GM18858 (cell line): ENCODE results near the gene STAC.
A peak's percentile ranks its signal among the peaks of the same experiment; 100 is the strongest.

Source experiments
- ATAC-seq: cut with Tn5 transposase; IDR thresholded peaks from one replicate; pipeline ENCODE4 v1.9.1; 2021; ENCODE audit not compliant: unreplicated experiment

Gene STAC

DNA sequence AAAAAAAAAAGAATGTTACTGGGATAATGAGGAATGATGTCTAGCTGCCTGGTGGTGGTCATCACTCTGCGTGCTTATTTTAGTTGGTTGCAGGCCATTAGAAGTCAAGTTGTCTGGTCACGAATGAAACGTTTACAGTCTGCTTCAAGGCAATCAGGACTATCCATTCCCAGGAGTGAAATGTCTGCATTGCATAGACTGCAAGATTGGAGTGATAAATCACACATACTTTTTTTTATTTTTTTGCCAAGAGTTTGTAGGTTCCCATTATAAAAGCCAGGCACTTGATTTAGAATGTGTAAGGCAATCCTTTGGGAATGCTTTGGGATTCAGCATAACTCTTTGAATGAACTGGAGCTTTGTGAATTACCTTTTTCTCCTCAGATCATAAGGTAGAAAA is 132.3 kb downstream of the STAC start:
- no peak for ATAC-seq

DNA sequence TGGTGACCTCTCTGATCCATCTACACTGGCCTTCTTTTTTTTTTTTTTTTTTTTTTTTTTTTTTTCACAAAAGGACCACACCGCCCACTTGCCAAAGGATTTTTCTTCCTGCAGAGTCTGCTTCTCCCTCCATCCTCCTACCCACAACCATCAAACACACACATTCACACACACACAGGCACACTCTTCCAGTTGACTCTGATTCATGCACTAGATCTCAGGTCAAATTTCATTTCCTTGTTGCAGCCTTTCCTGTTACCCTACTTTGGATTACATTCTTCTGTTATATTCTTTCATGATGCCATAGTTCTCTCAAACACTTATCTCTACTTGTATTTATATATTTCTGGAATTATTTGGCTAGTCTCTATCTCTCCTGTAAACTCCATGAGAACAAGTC is 133.9 kb downstream of the STAC start:
- no peak for ATAC-seq

DNA sequence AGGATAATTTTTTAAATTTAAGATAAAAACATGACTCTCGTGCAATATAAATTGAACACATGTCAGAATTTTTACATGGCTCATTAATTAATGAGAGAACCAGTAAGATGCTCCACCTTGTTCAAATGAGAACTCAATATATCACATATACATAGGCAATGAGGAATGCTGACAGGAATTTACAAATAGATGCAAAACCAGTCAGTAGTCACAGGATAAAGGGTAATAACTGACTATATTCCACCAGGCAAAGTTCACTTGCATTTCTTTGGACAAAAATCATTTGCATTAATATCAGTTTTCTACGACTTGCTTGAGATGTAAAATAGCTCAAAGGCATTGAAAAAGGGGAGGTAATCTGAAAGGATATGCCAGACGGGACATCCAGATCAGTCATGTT is 139.4 kb downstream of the STAC start:
- ATAC-seq = no peak

DNA sequence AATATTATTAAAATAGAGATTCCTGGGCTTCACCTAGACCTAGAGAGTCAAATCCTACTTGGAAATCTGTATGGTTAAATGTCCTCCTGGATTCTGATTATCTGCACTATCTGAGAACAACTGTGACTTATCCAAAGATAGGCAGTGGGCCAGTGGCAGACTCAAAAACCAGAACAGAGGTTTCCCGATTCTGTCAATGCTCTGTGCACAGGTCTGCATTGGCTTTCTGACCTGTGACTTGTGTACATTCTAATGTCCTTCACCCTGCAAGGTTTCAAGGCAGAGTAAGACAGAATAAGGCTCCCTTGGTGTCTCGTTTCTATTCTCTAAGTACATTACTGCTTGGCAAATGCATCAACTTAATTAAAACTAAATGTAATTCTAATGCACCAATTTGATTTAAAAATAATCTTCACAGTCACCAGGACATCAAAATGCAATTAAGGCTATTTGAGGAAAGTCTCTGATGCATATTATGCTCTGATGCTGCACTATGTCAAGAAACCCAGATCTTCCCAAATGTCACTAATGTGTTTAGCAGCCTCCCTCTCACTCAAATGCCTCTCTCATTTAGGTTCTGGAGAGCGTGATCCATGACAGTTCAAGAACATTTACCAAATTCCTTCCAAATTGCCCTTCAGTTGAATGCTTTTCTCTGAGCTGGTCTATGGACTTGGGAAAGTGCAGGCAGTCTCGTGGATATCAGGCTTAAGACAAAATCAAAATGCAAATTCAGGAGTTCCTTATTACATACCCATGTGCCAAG is 140.1 kb downstream of the STAC start:
- no peak for ATAC-seq

GRCh38 chr3:36521007-36521379 is 140.7 kb downstream of the STAC start:
- ATAC-seq = no peak

DNA sequence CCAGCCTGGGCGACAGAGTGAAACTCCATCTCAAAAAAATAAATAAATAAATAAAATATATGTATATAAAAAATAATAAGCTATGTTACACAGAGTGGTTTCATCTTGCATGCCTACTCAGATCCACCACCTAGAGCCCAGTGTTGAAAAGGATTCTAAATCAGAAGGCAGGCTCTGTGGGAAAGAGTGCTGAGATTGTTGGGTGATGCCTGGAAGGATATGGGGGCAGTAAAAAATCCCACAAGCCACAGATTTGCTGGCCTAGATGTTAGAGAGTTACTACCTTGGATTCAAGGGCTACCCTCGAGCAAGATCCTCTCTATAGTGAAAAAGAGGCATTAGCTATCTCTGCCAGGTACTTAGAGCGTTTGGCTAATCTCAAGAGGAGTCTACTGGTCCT is 144.3 kb downstream of the STAC start:
- no peak for ATAC-seq

DNA sequence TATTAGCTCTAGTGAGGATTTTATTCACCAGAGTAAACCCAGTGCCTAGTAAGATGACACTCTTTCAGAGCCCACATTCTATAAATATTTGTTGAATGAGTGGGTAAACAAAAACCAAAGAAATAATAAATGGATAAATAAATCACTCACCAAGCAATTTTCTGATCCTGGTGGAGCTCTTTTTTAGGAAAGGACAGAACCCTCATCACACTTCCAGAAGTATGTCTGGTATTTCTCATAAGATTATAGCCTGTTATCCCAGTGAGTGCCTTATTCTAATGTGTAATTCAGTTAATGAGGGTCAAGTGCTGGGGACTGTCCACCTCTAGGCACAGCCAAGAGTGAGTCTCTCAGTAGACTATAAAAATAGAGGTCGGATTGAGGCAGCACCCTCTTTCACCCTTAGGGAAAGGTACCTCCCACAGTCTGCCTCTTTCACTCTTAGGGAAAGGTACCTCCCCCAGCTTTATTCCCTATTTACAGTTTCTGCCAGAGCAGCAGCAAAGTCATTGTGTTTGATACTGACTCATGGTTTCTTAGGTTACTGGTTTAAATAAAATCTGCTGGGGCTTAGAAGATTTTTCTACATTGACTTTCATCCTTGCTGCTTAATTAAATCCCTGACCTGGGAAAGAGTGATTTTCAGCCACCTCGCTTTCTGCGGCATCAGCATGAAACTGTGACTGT is 145.0 kb downstream of the STAC start:
- ATAC-seq = no peak

- ATAC-seq = no peak
These were observed 157.9 kb downstream of the STAC start for GRCh38 chr3:36538136-36538749.

DNA sequence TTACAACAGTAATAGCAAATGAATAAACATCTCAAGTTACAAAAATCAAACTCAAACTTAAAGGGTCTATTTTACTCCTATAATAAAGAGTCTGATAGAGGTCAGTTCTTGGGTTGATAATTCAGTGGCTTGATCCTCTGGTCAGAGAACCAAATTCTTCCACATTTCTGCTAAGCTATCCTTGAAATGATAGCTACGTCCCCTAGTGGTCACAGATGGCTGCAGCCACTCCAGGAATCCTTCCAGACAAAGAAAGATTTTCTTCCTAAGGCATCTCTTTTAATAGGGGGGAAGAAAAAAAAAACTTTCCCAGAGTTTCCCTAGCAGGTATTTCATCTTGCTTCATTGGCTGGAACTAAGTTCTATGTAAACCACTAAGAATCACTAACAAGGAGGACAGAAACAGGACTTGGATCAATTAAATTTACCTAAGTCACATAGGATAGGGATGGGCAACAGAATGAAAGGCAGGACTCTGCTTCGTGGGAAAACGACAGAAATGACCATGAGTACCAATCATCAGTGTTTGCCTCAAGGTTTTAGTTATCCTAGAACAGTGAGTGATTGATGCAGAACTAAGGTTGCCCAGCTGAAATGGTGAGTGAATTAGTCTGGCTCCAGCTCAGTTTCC is 160.7 kb downstream of the STAC start:
- no peak for ATAC-seq

- ATAC-seq = no peak
These were observed 161.9 kb downstream of the STAC start for GRCh38 chr3:36542186-36542585.

DNA sequence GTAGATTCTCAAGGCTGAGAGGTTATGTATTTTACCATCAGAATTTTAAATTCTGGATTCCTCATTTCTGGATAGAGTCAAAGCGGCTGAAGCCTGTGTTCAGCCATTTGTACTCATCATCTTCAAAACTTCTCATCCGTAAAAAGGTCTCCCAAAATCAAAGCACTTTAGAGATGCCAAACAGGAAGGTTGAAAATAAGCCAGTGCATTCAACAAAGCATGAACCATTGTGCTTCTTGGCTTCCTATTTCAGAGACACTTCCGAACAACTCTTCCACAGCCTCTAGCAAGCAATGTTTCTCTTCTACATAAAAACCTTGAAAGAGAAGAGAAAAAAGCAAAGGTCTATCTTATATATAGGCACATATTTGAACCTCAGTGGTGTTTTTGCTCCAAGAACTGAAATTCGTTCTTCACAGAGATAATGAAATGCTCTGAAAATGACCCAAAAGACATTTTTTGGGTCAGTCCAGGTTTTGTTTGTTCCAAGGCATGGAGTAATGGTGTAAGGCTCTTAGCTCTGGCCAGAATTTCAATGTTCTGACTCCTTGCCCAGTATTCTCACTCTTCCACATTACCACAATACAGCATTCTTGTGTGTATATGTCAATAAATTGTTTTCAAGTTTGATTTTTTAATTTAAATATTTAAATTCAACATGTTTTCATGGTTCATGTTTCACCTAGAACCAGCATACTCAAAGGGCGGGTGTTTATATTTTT is 163.1 kb downstream of the STAC start:
- no peak for ATAC-seq

- ATAC-seq = no peak
These were observed 165.9 kb downstream of the STAC start for GRCh38 chr3:36546226-36546625.

- no peak for ATAC-seq
These were observed 168.4 kb downstream of the STAC start for GRCh38 chr3:36548712-36549111.

GRCh38 chr3:36557021-36557707 is 176.9 kb downstream of the STAC start:
- peak; percentile 83 for ATAC-seq

- ATAC-seq = no peak
These were observed 177.6 kb downstream of the STAC start for GRCh38 chr3:36557708-36558421.

- ATAC-seq = no peak
These were observed 178.7 kb downstream of the STAC start for GRCh38 chr3:36558961-36559360.

DNA sequence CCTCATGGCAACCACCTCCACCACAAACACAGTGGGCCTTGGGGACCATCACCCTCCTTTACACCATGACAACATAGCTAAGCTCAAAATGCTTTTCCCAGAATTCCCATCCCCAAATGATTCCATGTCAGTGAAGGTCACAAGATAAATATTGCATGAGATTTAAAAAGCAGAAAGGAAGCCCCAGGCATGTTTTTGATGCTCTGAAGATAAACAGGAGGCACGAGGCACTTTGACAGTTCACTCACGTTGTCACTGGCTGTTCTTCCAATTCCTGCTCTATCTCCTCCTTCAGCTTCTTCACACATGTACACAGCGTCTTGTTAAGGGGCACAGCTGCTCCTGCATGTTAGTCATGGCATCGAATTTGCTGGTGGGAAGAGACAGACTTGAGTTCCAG is 180.4 kb downstream of the STAC start:
- no peak for ATAC-seq

GRCh38 chr3:36561601-36562000 is 181.3 kb downstream of the STAC start:
- ATAC-seq = no peak

- no peak for ATAC-seq
These were observed 182.6 kb downstream of the STAC start for GRCh38 chr3:36562945-36563344.

DNA sequence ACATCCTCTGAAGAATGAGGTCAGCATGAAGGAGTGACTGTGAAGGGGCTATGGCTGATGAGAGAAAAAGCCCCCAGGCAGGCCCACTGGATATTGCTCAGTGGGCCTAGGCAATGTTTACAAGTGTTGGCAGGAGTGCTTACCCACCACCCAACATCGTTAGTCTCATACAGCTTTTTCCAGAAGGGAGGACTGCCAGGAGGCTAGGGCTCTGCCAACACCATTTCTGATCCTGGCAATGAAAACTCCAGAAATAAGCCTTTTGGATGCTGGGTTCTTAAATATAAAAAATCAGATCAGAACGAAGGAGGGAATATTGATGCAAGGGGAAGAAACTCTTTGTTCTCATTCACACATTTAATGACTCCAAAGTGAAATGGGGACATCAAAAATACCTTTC is 194.9 kb downstream of the STAC start:
- no peak for ATAC-seq
